NCI-H1436 (cell line): ENCODE data around the gene ABR.
"Not testable (repeated sequence)": the region's sequence is repeated elsewhere in the genome, so short reads cannot be mapped to it uniquely, and the experiment has no call there.

Experiments
- DNase-seq: peaks from one replicate; lab custom pipeline; 2025; lab: John Stamatoyannopoulos, UW

The ABR gene

GRCh38 chr17:1173432-1174262 is 6.1 kb downstream of the ABR start:
- no peak for DNase-seq

- DNase-seq = no peak
These were observed 7.8 kb downstream of the ABR start for GRCh38 chr17:1171953-1172352.

- no peak for DNase-seq
These were observed 9.0 kb downstream of the ABR start for GRCh38 chr17:1170739-1171138.

- no peak for DNase-seq
These were observed 9.9 kb downstream of the ABR start for GRCh38 chr17:1169929-1170312.

- DNase-seq = no peak
These were observed 10.4 kb downstream of the ABR start for GRCh38 chr17:1169221-1169928.

GRCh38 chr17:1168533-1169220 is 11.1 kb downstream of the ABR start:
- no peak for DNase-seq

- DNase-seq = no peak
These were observed 13.5 kb downstream of the ABR start for GRCh38 chr17:1166276-1166675.

GRCh38 chr17:1165836-1166235 is 13.9 kb downstream of the ABR start:
- DNase-seq = no peak

- DNase-seq = no peak
These were observed 14.7 kb downstream of the ABR start for GRCh38 chr17:1164935-1165556.

GRCh38 chr17:1162116-1162855 is 17.5 kb downstream of the ABR start:
- peak; percentile 40 for DNase-seq

GRCh38 chr17:1160591-1161390 is 19.0 kb downstream of the ABR start:
- DNase-seq = peak; percentile 46

- peak; percentile 85 for DNase-seq
These were observed 20.2 kb downstream of the ABR start for GRCh38 chr17:1159431-1160180.

- no peak for DNase-seq
These were observed 20.9 kb downstream of the ABR start for GRCh38 chr17:1158879-1159278.

GRCh38 chr17:1156864-1157263 is 22.9 kb downstream of the ABR start:
- no peak for DNase-seq

- DNase-seq = no peak
These were observed 25.1 kb downstream of the ABR start for GRCh38 chr17:1154704-1155103.

- DNase-seq = peak; percentile 88
These were observed 25.8 kb downstream of the ABR start for GRCh38 chr17:1153795-1154546.

- not testable (repeated sequence) for DNase-seq
These were observed 27.2 kb downstream of the ABR start for GRCh38 chr17:1152582-1152981.

GRCh38 chr17:1150863-1151600 is 28.7 kb downstream of the ABR start:
- DNase-seq = no peak

GRCh38 chr17:1149869-1150268 is 29.9 kb downstream of the ABR start:
- DNase-seq = no peak
